Neural progenitor cell (in vitro differentiated cells): Measurements from ENCODE around the gene CKB. TPM values are rescaled to one million over a fixed set of nuclear protein-coding genes. Genes with fewer than 3 reads are reported as not detected.

Source experiments
- DNase-seq: peaks from one replicate; pipeline ENCODE4 v3.0.0-alpha.2; 2016; ENCODE audit warnings: low spot score
- H2AFZ ChIP-seq: fragments of 200-600 bp; sonication (generic); replicated peaks from 2 replicates; pipeline ENCODE4 v1.6.1; 2016; ENCODE audit warnings: antibody characterized with exemption
- H3F3A ChIP-seq: fragments of 200-600 bp; sonication (generic); 2 replicates; pipeline ENCODE4 v1.6.1; 2016; ENCODE audit warnings: antibody characterized with exemption, low read depth
- H3K27ac ChIP-seq: fragments of 200-600 bp; sonication (generic); 2 replicates; pipeline ENCODE4 v1.5.1; 2016; ENCODE audit warnings: mild to moderate bottlenecking
- H3K27me3 ChIP-seq: fragments of 200-600 bp; sonication (generic); 2 replicates; pipeline ENCODE4 v1.6.1; 2016; ENCODE audit warnings: mild to moderate bottlenecking, moderate library complexity
- H3K36me3 ChIP-seq: fragments of 200-600 bp; sonication (generic); 2 replicates; pipeline ENCODE4 v1.5.1; 2016
- H3K4me1 ChIP-seq: fragments of 200-600 bp; sonication (generic); 2 replicates; pipeline ENCODE4 v1.6.1; 2016; ENCODE audit warnings: mixed run types
- H3K4me2 ChIP-seq: fragments of 200-600 bp; sonication (generic); 2 replicates; pipeline ENCODE4 v1.6.1; 2016
- H3K4me3 ChIP-seq: fragments of 200-600 bp; sonication (generic); 2 replicates; pipeline ENCODE4 v1.5.1; 2016
- H3K79me2 ChIP-seq: fragments of 200-600 bp; sonication (generic); 2 replicates; pipeline ENCODE4 v1.6.1; 2016; ENCODE audit warnings: low read depth
- H3K9ac ChIP-seq: fragments of 200-600 bp; sonication (generic); 2 replicates; pipeline ENCODE4 v1.6.1; 2016
- H3K9me3 ChIP-seq: fragments of 200-600 bp; sonication (generic); 2 replicates; pipeline ENCODE4 v1.5.1; 2016; ENCODE audit warnings: low read depth
- H4K20me1 ChIP-seq: fragments of 200-600 bp; sonication (generic); 2 replicates; pipeline ENCODE4 v1.6.1; 2016; ENCODE audit warnings: low read depth
- H3K27ac Mint-ChIP-seq: 3 replicates; pipeline ENCODE4 v1.8.0; 2021; ENCODE audit warnings: mixed read lengths
- H3K27me3 Mint-ChIP-seq: 2 replicates; pipeline ENCODE4 v1.8.0; 2022; ENCODE audit warnings: low read depth, mild to moderate bottlenecking, inconsistent platforms, moderate library complexity, mixed read lengths; ENCODE audit not compliant: insufficient read depth
- H3K36me3 Mint-ChIP-seq: 3 replicates; pipeline ENCODE4 v1.8.0; 2021; ENCODE audit warnings: mixed read lengths
- H3K4me1 Mint-ChIP-seq: 3 replicates; pipeline ENCODE4 v1.8.0; 2021; ENCODE audit warnings: mixed read lengths
- H3K4me3 Mint-ChIP-seq: 3 replicates; pipeline ENCODE4 v1.8.0; 2021; ENCODE audit warnings: mild to moderate bottlenecking, moderate library complexity, mixed read lengths
- H3K9me3 Mint-ChIP-seq: 3 replicates; pipeline ENCODE4 v1.8.0; 2020; ENCODE audit warnings: mixed read lengths
- CTCF ChIP-seq: fragments of 200-600 bp; sonication (generic); IDR thresholded peaks from 2 replicates; pipeline ENCODE4 v1.5.1; 2017; ENCODE audit warnings: antibody characterized with exemption, mild to moderate bottlenecking
- EZH2 ChIP-seq: fragments of 200-600 bp; sonication (generic); IDR thresholded peaks from 2 replicates; pipeline ENCODE4 v1.6.1; 2017; ENCODE audit warnings: antibody characterized with exemption, mild to moderate bottlenecking, moderate library complexity
- EZH2phosphoT487 ChIP-seq: fragments of 200-600 bp; sonication (generic); IDR thresholded peaks from 2 replicates; pipeline ENCODE4 v1.6.1; 2017; ENCODE audit warnings: antibody characterized with exemption
- total RNA-seq: library from RNA; depleted of rRNA; stranded (reverse); fragments of >200 nt; gene quantifications from 2 replicates; pipeline ENCODE4 v1.2.3, GENCODE V29; 2015; ENCODE audit warnings: low replicate concordance

The CKB gene
- total RNA-seq, 1 donor from 2014 or later, result 54.2 TPM

- Mint-ChIP-seq H3K4me1 (peaks cover 51% of the 10 kb centered on the region), H3K27me3 (peaks cover 11% of the 10 kb centered on the region), H3K9me3 (no peaks in the 10 kb centered on the region), H3K36me3 (no peaks in the 10 kb centered on the region), H3K4me3 (peak overlapping the region; percentile 96), H3K27ac (peak overlapping the region; percentile 97)
- Histone ChIP-seq H3K9me3 (no peaks in the 10 kb centered on the region), H3K27me3 (peaks cover 17% of the 10 kb centered on the region), H3K4me3 (peak overlapping the region; percentile 88), H3K27ac (no peak overlapping the region), H3K4me2 (peak overlapping the region; percentile 93), H3K9ac (peak overlapping the region; percentile 38), H3K36me3 (no peaks in the 10 kb centered on the region), H4K20me1 (peaks cover 28% of the 10 kb centered on the region), H3F3A (peaks cover 14% of the 10 kb centered on the region), H3K79me2 (peaks cover 17% of the 10 kb centered on the region), H3K4me1 (peaks cover 25% of the 10 kb centered on the region), H2AFZ (no peak overlapping the region)
- TF ChIP-seq CTCF (no peak), EZH2 (no peak), EZH2phosphoT487 (no peak)
- no peak for DNase-seq
Measured at GRCh38 chr14:103528146-103528586, 5.5 kb upstream of the CKB start.

GRCh38 chr14:103527408-103528145 lies 4.9 kb upstream of the CKB start:
- H3K27me3 Mint-ChIP-seq, result peaks cover 11% of the 10 kb centered on the region
- peaks cover 17% of the 10 kb centered on the region for H3K79me2 ChIP-seq
- H3K4me1 Mint-ChIP-seq, result peaks cover 51% of the 10 kb centered on the region
- peaks cover 15% of the 10 kb centered on the region for H3F3A ChIP-seq
- H3K4me1 ChIP-seq, result peaks cover 28% of the 10 kb centered on the region
- H4K20me1 ChIP-seq, result peaks cover 28% of the 10 kb centered on the region
- H3K27ac Mint-ChIP-seq, result peak overlapping the region; percentile 69
- no peak for DNase-seq
- H3K9me3 Mint-ChIP-seq, result no peaks in the 10 kb centered on the region
- H3K4me3 Mint-ChIP-seq, result peak overlapping the region; percentile 96
- no peak overlapping the region for H3K4me3 ChIP-seq
- H2AFZ ChIP-seq, result no peak overlapping the region
- H3K36me3 ChIP-seq, result no peaks in the 10 kb centered on the region
- no peaks in the 10 kb centered on the region for H3K9me3 ChIP-seq
- H3K9ac ChIP-seq, result no peak overlapping the region
- H3K36me3 Mint-ChIP-seq, result no peaks in the 10 kb centered on the region
- TF ChIP-seq CTCF (no peak), EZH2phosphoT487 (no peak), EZH2 (no peak)
- H3K27ac ChIP-seq, result no peak overlapping the region
- H3K27me3 ChIP-seq, result peaks cover 22% of the 10 kb centered on the region
- peak overlapping the region; percentile 93 for H3K4me2 ChIP-seq

GRCh38 chr14:103526914-103527248 lies 4.3 kb upstream of the CKB start:
- H3K27me3 ChIP-seq, result peaks cover 26% of the 10 kb centered on the region
- Mint-ChIP-seq H3K9me3 (no peaks in the 10 kb centered on the region), H3K4me3 (peak overlapping the region; percentile 96), H3K27ac (peak overlapping the region; percentile 69), H3K36me3 (no peaks in the 10 kb centered on the region), H3K27me3 (peaks cover 11% of the 10 kb centered on the region), H3K4me1 (peaks cover 51% of the 10 kb centered on the region)
- peaks cover 18% of the 10 kb centered on the region for H3F3A ChIP-seq
- peaks cover 28% of the 10 kb centered on the region for H3K4me1 ChIP-seq
- H3K27ac ChIP-seq, result no peak overlapping the region
- no peaks in the 10 kb centered on the region for H3K36me3 ChIP-seq
- H4K20me1 ChIP-seq, result peaks cover 31% of the 10 kb centered on the region
- no peak overlapping the region for H3K4me2 ChIP-seq
- no peak overlapping the region for H3K4me3 ChIP-seq
- no peak overlapping the region for H3K9ac ChIP-seq
- TF ChIP-seq EZH2, result no peak
- TF ChIP-seq CTCF, result no peak
- TF ChIP-seq EZH2phosphoT487, result no peak
- no peak for DNase-seq
- no peaks in the 10 kb centered on the region for H3K9me3 ChIP-seq
- H2AFZ ChIP-seq, result no peak overlapping the region
- H3K79me2 ChIP-seq, result peaks cover 22% of the 10 kb centered on the region
